Suppressor macrophage treated with lipopolysaccharide for 1 hour (primary cell): Measurements from ENCODE around the gene GPSM1.
"Not testable (repeated sequence)": the region's sequence is repeated elsewhere in the genome, so short reads cannot be mapped to it uniquely, and the experiment has no call there.

ENCODE experiments used
- DNase-seq, 3 donors: peaks; one replicate each; pipeline ENCODE4 v3.0.0-alpha.2; 2020 to 2022

The GPSM1 gene

DNA sequence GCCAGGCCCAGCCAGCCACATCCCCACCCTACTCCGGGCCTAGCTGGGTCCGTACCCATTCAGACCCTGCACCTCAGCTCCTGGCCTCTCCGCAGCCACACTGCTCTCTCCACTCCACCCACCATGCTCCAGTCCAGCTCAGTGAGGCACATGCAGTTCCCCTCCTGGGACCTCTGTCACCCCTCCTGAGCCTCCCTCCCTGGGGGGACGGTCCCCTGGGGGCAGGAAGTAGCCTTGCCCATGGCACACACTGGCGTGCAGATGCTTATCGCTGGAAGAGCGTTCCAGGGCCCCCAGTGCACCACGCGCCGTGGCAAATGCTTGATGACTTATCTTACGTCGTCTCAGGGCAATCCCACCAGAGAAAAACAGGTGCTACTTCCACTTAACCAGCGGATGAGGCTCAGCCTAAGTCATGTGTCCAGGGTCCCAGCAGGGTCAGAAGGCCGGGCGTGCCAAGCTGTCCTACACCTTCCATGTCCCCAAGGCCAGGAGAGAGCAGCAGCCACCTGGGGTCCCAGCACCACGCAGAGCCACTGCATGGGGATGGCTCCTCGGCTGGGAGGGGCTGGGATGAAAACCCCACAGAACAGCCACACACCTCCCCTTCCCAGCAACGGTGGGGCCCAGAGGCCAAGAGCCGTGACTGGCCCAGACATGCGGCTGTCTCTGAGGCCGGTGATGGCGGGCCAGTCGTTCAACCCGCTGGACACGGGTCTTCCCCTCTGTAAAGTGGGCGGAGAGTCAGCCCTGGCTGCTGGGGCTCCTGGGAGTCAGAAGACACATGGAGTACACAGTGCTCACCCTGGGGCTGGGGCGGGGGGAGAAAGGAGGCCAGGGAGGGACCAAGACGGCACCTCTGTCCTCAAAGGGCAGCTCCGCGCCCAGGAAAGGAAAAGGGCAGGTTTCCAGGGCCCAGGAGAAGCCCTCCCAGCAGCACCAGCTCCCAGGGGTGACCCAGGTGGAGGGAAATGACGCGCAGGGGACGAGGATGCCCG is 20.8 kb upstream of the GPSM1 start:
- peak in 2 of 3 donors; percentile 14 to 45 for DNase-seq

DNA sequence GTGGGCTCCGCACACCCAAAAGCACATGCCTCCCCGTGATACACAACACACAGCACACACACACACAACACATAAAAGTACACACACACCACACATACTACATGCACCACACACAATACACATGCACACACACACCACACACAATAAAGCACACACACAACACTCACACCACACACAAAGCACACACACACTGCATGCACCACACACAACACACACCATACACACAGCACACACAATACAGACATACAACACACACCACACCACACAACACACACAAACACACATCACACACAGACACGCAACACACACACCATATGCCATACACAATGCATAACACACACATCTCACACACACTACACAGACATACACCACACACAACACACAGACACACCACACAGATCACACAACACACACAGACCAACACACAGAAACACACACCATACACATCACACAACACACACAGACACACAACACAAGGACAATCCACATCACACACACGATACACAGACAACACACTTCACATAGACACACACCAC is 20.1 kb upstream of the GPSM1 start:
- DNase-seq = no peak

DNA sequence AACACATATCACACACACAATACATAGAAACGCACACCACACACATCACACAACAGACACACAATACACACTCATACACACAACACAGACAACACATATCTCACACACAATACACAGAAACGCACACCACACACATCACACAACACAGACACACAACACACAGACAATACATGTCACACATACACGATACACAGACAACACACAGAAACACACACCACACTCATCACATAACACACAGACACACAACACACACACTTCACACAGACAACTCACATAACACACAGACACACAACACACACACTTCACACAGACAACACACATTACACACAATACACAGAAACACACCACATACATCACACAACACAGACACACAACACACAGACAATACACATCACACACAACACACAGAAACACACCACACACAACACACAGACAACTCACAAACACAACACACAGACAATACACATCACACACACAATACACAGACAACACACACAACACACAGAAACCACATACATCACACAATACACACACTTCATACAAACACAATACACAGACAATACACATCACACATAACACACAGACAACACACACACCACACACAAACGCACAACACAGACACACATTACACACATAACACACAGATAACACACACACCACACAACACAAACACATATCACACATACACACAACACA is 19.2 kb upstream of the GPSM1 start:
- no peak for DNase-seq

DNA sequence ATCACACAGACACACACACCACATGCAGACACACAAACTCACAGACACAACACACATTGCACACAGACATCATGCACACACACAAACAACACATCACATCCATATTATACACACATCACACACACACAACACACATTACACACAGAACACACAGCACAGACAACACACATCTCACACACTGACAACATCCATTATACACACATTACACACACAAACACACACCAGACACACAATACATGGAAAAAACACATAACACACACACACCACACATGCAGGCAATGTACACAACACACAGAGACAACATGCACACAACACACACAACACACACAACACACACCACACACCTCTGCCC is 18.7 kb upstream of the GPSM1 start:
- no peak for DNase-seq

DNA sequence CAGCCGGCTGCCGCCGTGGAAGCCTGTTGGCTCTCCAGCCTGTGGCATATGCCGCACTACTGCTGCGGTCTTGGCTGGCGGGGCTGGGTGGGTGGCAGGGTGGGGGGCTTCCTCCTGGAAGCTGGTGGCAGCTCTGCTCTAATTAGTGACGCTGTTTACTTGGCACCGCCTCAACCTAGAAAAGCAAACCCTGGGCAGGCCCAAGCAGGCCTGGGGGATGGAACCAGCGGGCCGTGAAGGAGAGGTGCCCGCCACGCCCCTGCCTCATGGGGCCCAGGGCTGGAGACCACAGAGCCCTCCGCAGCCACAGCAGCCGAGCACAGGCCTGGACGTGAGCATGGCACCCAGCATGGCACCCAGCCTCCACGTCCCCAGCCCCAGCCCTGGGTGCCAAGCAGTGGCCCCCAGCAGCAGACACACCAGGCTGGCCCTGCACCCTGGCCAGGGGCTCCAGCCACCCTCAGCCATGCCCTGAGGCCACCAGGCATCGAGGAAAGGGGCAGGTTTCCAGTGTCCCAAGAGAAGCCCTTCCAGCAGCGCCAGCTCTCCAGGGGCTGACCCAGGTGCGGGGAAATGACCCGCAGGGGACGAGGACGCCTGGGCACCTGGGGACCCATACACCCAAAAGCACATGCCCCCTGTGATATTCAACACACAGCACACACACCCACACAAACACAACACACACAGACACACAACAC is 18.1 kb upstream of the GPSM1 start:
- DNase-seq = no peak

DNA sequence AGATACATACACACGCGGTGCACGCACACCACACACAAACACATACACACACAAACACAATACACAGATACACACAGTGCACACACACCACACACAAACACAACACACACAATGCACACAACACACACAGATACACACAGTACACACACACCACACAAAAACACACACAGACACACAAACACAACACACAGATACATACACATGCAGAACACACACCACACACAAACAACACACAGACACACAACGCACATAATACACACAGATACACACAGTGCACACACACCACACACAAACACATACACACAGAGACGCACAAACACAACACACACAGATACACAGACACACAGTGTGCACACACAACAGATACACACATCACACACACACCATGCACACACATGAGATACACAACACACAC is 17.5 kb upstream of the GPSM1 start:
- no peak for DNase-seq

DNA sequence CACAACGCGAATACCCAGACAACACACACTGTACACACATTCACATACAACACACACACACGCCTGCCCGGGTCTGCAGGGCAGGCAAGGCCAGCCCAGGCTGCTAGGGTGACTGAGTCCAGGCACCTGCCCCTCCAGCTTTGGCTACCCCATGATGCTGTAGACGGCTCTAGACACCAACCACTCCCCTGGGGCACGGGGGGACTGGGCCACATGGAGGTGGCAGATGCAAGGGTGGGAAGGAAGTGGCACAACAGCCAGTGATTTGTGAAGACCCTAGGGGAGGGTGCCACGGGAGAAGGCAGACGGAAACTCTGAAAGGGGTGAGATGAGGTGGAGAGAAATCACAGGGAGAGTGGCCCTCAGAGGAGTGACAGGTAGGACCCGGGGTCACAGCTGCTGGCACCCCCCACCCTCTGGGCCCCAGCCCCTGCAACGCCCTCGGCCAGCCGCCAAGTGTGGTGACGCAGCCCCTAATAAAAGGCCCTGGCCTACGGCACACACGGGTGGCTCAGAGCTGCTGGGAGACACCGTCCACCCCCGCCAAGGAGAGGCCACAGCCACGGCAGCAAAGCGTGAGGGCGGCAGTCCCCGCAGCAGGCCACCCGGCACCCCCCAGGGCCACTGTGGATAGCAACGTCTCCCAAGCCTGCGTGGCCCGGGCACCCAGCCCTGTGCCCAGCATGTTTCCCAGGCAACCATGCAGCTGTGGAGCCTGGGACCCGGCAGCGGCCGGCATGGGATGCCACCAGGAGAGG is 16.9 kb upstream of the GPSM1 start:
- no peak for DNase-seq

DNA sequence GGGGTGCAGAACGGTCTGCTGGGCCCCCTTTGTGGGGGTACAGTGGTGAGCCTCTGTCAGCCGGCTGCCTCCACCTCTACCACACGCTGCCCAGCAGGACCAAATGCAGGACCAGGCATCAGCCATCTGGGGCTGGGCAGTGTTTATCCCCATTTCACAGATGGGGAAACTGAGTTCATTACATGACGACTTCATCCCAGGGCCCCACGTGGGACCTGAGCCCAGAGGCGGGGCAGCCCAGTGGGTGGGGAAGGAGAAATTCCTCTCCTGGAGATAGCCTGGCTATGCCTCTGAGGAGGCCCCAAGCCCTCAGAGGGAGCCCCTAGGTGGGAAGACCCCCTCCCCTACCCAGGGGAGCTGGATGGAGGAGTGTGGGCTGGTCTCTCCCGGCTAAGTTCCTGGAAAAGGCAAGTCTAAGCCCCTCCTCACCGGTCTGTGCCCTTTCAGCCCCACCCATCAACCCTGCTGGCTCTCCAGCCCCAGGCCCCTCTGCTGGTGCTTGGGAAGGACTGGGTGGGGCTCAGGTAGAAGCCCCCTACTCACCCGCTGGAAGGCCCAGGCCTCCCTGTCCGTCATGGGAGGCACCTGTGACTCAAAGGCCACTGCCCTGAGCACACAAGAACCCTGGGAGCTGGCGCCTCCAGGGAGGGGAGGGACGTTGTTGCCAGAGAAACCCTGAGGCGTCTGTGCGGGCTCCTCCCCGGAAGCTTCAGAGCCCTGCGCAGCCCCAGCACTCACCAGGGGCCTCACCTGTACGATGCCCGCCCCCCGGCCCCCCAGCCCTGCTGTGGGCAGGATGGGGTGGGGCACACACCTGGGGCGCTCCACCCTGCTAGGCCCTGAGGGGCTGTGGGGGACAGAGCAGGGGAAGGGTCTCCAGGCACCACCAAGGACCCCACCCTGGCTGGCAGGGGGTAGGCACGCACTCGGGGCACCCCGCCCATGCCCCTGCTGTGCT is 16.0 kb upstream of the GPSM1 start:
- no peak for DNase-seq

DNA sequence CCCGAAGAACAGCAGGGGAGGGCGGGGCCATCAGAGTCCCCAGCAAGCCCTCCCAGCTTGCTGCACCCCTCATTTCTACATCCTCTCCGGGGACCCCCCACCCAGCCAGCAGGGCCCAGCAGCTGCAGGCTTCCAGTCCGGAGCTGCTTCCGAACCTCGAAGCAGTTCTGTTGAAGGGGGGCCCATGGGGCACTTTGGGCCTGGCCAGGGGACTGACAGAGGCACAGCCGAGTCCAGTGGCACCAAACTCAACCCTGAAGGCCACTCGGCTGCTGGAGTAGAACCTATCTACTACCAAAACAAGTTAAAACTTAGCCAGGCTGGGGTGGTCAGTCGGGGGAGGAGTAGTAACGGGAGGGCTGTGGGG is 15.3 kb upstream of the GPSM1 start:
- no peak for DNase-seq

DNA sequence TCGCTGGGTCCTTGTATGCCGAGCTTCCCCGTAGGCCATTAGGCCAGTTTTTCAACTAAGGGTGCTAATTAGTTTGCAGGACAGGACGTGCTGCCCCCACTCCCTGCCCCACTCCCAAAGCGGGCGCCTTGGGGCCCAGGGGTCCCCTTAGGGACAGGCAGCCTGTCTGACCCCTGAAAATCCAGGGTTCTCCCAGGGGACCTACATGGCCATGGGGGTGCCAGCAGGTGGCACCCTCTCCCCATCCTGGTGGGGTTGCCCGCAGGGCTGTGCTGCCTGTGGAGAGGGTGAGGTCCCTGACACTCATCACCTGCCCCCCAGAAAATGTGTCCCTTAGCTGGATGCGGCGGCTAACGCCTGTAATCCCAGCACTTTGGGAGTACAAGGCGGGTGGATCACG is 14.9 kb upstream of the GPSM1 start:
- peak; percentile 61 to 80 (median 68) for DNase-seq

DNA sequence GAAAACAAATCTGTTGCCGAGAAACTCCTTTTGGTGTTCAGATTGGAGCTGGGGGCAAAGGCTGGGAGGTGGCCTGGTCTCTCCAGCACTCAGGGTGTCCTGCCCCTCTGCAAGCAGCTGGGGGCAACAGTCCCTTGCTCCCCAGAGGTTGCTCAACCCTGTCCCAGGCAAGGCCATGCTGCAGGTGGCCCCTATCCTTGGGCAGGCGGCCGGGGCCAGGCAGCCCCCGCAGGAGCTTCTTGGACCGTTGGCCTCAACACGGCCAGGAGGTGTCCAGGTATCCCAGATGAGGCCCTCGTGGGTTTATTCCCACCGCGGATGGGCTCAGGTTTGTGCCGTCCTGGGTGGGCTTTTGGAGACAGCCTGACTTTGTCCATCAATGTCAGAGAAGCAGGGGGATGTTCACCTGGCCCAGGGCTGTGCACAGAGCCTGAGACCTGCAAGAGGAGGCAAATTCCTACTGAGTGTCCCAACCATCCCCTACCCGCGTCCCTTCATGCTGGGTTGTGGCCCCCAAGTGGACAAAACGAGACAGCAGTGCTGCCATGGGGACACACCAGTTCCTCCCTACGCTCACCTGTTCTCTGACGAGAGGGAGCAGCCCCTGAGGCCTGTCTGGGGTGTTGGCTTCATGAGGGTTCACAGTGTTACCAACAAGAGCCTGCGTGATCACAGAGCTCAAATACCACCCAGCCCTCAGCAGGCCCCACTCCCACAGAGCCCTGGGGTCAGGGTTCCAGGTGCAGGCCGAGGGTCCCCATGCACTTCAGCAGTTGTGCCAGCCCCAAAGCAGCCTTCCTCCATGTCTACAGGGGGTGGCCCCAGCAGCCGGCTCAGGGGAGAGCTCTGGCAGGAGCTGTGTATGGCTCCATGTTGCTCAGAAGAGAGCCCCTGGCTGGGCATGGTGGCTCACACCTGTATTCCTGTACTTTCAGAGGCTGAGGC is 14.0 kb upstream of the GPSM1 start:
- no peak for DNase-seq

DNA sequence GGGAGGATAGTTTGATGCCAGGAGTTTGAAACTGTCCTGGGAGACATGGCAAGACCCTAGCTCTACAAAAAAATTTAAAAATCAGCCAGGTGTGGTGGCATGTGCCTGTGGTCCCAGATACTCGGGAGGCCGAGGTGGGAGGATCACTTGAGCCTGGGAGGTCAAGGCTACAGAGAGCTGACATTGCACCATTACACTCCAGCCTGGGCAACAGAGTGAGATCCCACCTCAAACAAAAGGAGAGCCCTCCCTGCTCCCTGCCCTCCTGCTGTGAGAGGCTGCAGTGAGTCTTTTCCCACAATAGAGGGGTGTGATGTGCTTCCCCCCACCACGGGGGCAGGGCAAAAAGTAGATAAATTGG is 13.3 kb upstream of the GPSM1 start:
- no peak for DNase-seq

DNA sequence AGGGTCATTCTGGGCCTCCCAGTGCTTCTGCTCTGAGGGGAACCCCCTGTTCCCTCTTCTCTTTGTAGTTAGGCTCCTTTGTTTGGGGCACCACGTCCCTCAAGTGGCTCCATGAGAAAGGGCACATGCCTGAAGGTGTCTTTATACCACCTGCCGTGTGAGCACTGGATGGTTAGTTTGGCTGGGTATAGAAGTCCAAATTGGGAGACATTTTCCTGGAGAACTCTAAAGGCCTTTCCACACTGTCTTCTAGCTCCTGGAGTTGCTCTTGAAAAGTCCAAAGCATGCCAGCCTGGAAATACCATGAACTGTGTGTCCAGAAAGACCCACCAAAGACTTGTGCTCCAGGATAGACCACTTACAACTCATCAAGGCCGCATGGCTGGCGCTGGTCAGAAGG is 12.4 kb upstream of the GPSM1 start:
- no peak for DNase-seq

DNA sequence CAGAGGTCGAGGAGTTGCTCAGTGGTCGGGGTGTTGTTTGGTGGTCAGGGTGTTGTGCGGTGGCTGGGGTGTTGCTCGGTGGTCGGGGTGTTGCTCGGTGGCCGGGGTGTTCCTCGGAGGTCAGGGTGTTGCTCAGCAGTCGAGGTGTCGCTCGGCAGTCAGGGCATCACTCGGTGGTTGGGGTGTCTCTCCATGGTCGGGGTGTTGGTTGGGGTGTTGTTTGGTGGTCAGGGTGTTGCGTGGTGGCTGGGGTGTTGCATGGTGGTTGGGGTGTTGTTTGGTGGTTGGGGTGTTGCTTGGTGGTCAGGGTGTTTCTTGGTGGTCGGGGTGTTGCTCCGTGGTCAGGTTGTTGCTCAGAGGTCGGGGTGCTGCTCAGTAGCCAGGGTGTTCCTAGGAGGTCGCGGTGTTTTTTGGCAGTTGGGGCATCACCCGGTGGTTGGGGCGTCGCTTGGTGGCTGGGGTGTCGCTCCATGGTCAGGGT is 11.0 kb upstream of the GPSM1 start:
- no peak for DNase-seq

DNA sequence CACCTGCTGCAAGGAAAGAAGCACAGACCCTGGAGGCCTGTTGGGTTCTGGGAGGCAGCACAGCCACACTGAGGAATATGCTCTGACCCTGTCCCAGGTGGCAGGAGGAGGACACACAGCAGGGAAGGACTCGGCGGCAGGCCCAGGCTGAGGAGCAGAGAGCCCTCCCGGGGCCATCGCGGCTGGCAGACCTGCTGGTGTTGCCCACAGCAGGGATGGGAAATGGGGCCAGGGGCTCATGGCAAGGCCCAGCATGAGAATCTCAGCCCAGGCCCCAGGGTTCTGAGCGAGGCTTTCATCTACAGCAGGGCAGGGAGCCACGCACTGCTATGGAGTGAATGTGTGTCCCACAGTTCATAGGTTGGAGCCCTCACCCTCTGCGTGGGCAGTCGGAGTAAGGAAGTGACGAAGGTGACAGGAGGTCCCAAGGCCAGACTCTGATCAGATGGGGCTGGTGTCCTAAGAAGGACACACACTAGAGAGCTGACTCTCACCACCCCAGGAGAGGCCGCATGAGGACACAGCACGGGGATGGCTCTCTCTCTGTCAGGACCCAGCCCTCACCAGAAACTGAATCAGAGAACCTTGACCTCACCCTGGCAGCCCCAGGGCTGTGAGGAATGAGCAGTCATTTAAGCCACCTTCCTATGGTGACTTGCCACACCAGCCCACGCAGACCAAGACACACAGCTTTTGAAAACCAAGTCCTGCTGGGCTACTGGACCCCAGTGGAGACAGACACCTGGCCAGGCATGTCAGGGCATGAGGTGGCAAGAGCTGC is 10.3 kb upstream of the GPSM1 start:
- DNase-seq = no peak

DNA sequence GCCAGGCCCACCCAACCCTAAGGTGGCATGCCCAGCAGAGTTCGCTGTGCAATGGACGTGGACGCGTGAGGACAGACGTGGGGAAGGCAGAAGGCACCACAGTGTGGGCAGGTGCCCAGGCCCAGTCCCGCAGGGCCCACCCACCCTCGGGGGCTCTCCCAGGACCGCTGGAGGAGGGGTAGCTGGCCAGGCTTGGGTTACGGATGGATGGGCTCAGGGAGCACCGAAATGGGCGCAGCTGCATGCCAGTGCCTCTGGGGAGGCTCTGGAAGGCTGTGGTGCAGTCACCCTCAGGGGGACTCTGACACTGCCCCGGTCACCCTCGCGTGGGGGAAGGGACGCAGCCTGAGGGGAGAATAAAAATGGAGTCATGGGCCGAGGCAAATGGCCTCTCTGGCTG is 9.6 kb upstream of the GPSM1 start:
- no peak for DNase-seq

DNA sequence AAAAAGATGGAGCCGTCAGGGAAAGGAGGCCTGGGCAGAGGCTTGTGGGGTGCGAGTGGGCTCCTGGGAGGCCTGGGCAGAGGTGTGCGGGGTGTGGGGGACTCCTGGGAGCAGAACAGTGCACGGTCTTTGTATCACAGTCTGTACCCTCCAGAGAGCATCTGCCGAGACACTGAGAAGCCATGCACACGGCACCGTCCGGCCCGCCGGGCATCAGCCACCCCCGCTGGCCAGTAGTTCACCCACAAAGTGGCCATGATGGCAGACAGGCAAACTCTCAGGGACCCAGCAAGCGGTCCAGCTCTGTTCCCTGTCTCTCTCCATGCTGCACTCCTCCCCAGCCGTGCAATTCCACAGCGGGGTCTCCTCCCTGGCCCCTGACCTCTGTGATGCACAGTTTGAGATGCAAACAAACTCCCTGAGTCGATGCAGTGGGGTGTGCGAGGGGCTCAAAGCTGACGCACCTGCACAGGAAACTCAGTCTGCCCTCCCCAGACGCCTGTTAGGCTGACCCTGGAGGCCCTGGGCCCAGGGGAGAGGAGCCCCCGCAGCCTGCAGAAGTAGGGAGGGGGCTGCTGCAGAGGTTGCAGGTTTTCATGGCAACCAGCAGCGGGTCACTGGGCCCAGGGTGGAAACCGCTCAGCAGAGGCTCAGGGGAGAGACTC is 9.1 kb upstream of the GPSM1 start:
- DNase-seq = no peak

DNA sequence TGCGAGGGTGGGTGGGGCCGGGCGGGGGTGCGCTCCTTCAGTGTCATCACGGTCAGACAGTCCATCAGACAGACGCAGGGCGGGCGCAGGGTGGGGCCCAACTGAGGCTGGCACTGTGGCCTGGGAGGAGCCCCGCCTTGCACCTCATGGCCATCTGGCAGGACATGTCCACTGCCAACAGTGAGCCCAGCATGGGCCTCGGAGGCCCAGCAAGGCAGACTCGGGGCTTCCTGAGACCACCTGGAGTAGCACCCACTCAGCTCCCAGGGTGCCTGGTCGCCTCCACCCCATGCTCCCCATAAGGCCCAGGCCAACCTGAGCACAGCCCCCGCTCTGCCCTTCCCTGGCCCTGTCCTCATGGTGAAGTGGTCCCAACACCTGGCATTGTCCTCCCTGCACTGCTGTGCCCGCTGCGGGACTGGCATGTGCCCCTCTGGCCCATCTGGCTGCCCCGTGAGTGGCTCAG is 8.5 kb upstream of the GPSM1 start:
- no peak for DNase-seq

DNA sequence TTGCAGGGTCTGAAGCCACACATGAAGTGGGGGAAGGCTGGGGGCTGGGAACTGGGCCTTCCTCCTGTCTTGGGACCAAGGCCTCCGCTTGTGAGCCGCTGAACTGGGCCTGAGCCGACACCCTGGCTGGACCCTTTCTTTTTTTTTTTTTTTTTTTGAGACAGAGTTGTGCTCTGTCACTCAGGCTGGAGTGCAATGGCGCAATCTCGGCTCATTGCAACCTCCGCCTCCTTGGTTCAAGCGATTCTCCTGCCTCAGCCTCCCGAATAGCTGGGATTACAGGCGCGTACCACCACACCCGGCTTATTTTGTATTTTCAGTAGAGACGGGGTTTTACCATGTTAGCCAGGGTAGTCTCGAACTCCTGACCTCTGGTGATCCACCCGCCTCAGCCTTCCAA is 8.1 kb upstream of the GPSM1 start:
- not testable (repeated sequence) for DNase-seq
